DND-41 (cell line): Measurements from ENCODE around the gene HOXD8.

ENCODE experiments used
- ATAC-seq: fragments of 200-7000 bp; cut with Tn5 transposase; 3 replicates; pipeline ENCODE4 v1.9.1; 2021; ENCODE audit warnings: low read depth; ENCODE audit not compliant: insufficient read depth
- DNase-seq: peaks from one replicate; pipeline ENCODE4 v3.0.0-alpha.2; 2020
- H2AFZ ChIP-seq: 2 replicates; pipeline ENCODE4 v1.6.0; 2012; ENCODE audit warnings: low read depth, low read length
- H3K27ac ChIP-seq: 2 replicates; pipeline ENCODE4 v1.5.1; 2012; ENCODE audit warnings: low read length, inconsistent platforms
- H3K27me3 ChIP-seq: fragments of 200-600 bp; sonication (generic); 2 replicates; pipeline ENCODE4 v1.6.0; 2012; ENCODE audit warnings: low read length, mild to moderate bottlenecking, inconsistent platforms; ENCODE audit not compliant: insufficient read depth, poor library complexity
- H3K36me3 ChIP-seq: 2 replicates; pipeline ENCODE4 v1.5.1; 2012; ENCODE audit warnings: low read length, inconsistent platforms; ENCODE audit not compliant: insufficient read depth
- H3K4me1 ChIP-seq: 2 replicates; pipeline ENCODE4 v1.5.1; 2012; ENCODE audit warnings: mild to moderate bottlenecking, low read length; ENCODE audit not compliant: insufficient read depth
- H3K4me2 ChIP-seq: 2 replicates; pipeline ENCODE4 v1.6.0; 2012; ENCODE audit warnings: mild to moderate bottlenecking, moderate library complexity, low read length, inconsistent platforms; ENCODE audit not compliant: insufficient read depth
- H3K4me3 ChIP-seq, 2 experiments: fragments of 200-600 bp in 1 of 2; shearing (Covaris generic) in 1 of 2; 2 replicates each; pipeline ENCODE4 v1.5.1; 2012 to 2016; ENCODE audit warnings: inconsistent platforms in 2 of 2, low read length in 2 of 2, mild to moderate bottlenecking in 2 of 2, low read depth in 1 of 2, moderate library complexity in 1 of 2
- H3K79me2 ChIP-seq: 2 replicates; pipeline ENCODE4 v1.6.0; 2012; ENCODE audit warnings: low read length, inconsistent platforms; ENCODE audit not compliant: insufficient read depth
- H3K9ac ChIP-seq: 2 replicates; pipeline ENCODE4 v1.6.0; 2012; ENCODE audit warnings: low read depth, mild to moderate bottlenecking, inconsistent platforms, low read length, moderate library complexity
- H3K9me3 ChIP-seq: 2 replicates; pipeline ENCODE4 v1.5.1; 2012; ENCODE audit warnings: low read length, moderate library complexity, mild to moderate bottlenecking, inconsistent platforms; ENCODE audit not compliant: insufficient read depth, severe bottlenecking
- H4K20me1 ChIP-seq: 2 replicates; pipeline ENCODE4 v1.6.0; 2012; ENCODE audit warnings: low read length; ENCODE audit not compliant: insufficient read depth
- EZH2 ChIP-seq: IDR thresholded peaks from 3 replicates; pipeline ENCODE4 v1.6.1; 2012; ENCODE audit warnings: borderline replicate concordance, low read depth, mild to moderate bottlenecking, moderate library complexity, low read length, inconsistent platforms; ENCODE audit not compliant: severe bottlenecking
- TF ChIP-seq, protein P1 (sequence below): IDR thresholded peaks from 2 replicates; pipeline ENCODE4 v1.5.1; 2012; ENCODE audit warnings: borderline replicate concordance, low read length, moderate library complexity, mild to moderate bottlenecking; ENCODE audit not compliant: poor library complexity, severe bottlenecking; ENCODE audit errors: extremely low read depth

HOXD8 gene

DNA sequence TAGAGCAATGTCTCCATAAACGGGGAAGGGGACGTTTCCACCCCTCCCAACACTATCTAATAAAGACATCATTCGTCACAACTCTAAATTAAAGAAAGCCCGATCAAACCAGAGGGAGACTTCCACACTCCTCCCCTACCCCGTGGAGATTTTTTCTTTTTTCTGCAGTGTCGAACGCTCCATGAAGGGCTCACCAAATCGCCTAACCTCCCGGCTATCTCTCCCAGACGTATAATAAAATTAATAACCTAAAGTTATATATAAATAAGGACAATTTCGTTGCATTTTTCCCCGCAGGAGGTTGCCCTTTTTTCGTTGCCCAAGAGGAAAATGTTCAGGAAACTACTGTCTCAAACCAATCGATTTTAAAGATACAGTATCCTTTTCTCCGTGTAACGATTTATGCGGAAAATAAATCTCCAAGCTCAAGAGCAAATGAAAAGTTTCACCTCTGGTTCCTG lies 48.1 kb upstream of the HOXD8 start:
- DNase-seq (no peak), ATAC-seq (no peak)
- Histone ChIP-seq H3K9ac (no peak overlapping the region), H3K27me3 (no peaks in the 10 kb centered on the region), H4K20me1 (no peaks in the 10 kb centered on the region), H3K27ac (no peak overlapping the region), H2AFZ (no peak overlapping the region), H3K4me3 (no peak overlapping the region), H3K9me3 (no peaks in the 10 kb centered on the region), H3K4me1 (peaks cover 5% of the 10 kb centered on the region; the same call in 1 of the 2 replicates), H3K4me2 (no peak overlapping the region), H3K79me2 (no peaks in the 10 kb centered on the region), H3K36me3 (no peaks in the 10 kb centered on the region)
- TF ChIP-seq, protein P1, sequence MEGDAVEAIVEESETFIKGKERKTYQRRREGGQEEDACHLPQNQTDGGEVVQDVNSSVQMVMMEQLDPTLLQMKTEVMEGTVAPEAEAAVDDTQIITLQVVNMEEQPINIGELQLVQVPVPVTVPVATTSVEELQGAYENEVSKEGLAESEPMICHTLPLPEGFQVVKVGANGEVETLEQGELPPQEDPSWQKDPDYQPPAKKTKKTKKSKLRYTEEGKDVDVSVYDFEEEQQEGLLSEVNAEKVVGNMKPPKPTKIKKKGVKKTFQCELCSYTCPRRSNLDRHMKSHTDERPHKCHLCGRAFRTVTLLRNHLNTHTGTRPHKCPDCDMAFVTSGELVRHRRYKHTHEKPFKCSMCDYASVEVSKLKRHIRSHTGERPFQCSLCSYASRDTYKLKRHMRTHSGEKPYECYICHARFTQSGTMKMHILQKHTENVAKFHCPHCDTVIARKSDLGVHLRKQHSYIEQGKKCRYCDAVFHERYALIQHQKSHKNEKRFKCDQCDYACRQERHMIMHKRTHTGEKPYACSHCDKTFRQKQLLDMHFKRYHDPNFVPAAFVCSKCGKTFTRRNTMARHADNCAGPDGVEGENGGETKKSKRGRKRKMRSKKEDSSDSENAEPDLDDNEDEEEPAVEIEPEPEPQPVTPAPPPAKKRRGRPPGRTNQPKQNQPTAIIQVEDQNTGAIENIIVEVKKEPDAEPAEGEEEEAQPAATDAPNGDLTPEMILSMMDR = no peak
- TF ChIP-seq EZH2 = no peak

DNA sequence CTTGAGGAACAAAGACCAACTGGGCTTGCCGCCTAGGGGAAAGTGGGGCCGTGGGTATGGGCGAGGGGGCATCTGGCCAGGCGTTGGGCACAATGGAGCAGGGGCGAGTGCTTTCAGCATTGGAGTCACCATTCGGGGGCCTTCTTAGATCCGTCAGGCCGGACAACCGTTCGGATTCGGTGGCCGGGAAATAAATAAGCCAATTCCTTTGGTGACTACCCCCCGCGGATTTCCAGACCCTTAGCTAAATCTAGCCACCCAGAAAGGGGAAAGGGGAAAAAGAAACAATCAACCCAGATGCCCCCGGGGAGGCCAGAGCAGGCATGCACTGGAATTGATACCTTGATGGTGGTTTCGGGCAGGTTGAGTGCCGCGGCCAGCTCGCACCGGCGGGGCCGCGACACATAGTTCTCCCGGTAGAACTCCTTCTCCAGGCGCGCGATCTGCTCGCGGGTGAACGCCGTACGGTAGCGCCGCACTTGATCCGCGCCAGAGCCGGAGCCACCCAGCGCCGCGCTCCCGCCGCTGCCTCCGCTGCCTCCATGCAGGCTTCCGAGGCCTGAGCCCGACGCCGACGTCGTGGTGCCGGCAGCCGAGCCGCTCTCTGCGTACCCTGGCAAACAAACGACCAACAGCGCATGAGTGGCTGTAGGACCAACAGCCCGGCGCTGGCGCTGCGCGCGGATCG lies 47.5 kb upstream of the HOXD8 start:
- Histone ChIP-seq H3K79me2 (no peaks in the 10 kb centered on the region), H2AFZ (no peak overlapping the region), H3K27ac (no peak overlapping the region), H3K4me1 (peaks cover 6% of the 10 kb centered on the region; the same call in 1 of the 2 replicates), H3K4me2 (no peak overlapping the region), H3K9me3 (no peaks in the 10 kb centered on the region), H3K9ac (no peak overlapping the region), H3K36me3 (no peaks in the 10 kb centered on the region), H3K4me3 (no peak overlapping the region), H3K27me3 (no peaks in the 10 kb centered on the region), H4K20me1 (no peaks in the 10 kb centered on the region)
- TF ChIP-seq, protein P1 = no peak
- TF ChIP-seq EZH2 = no peak
- ATAC-seq (no peak), DNase-seq (no peak)

DNA sequence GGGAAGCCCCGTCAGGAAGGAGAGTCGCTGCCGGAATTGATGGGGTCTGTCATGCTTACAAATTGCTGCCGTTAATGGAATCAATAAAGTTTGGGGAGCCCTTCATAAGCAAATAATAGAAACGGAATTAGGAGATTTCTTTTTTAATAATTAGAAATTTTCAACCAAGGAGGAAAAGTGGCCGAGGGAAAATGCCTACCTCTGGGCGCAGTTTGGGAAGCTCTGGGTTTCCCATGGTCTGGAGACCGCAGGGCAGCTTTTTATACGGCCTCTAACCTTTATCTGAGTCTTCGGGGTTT lies 47.0 kb upstream of the HOXD8 start:
- H3K27me3 ChIP-seq = no peaks in the 10 kb centered on the region
- DNase-seq (no peak), ATAC-seq (no peak)
- H4K20me1 ChIP-seq = no peaks in the 10 kb centered on the region
- H2AFZ ChIP-seq = no peak overlapping the region
- H3K4me1 ChIP-seq = peaks cover 6% of the 10 kb centered on the region; the same call in 1 of the 2 replicates
- no peaks in the 10 kb centered on the region for H3K36me3 ChIP-seq
- TF ChIP-seq, protein P1 = no peak
- TF ChIP-seq EZH2 = no peak
- no peak overlapping the region for H3K9ac ChIP-seq
- no peak overlapping the region for H3K4me3 ChIP-seq
- H3K9me3 ChIP-seq = no peaks in the 10 kb centered on the region
- H3K79me2 ChIP-seq = no peaks in the 10 kb centered on the region
- H3K27ac ChIP-seq = no peak overlapping the region
- H3K4me2 ChIP-seq = no peak overlapping the region
